ENCODE measurements around the gene TTC34. TPM values are rescaled to one million over a fixed set of nuclear protein-coding genes. Genes with fewer than 3 reads are reported as not detected.
A peak's percentile ranks its signal among the peaks of the same experiment; 100 is the strongest.

Gene TTC34
- polyA plus RNA-seq, 1 of the 3 experiments (the other 2 are of a cell fraction), result 0.16 TPM

GRCh38 chr1:2628191-2628932 is 173.1 kb downstream of the TTC34 start:
- peaks cover 13% of the 10 kb centered on the region; the same call in 1 of the 2 replicates for H3K27me3 ChIP-seq (ENCODE audit: insufficient read depth)
- H4K20me1 ChIP-seq (ENCODE audit: insufficient read depth), result no peaks in the 10 kb centered on the region
- no peaks in the 10 kb centered on the region for H3K36me3 ChIP-seq (replicated peaks in 1 of 2; ENCODE audit: control insufficient read depth in 1 of 2, insufficient read depth in 2 of 2, low read length in 1 of 2)
- DNase-seq, result peak; percentile 33
- ChIA-PET CTCF (no interaction called here), POLR2A (no interaction called here)
- TF ChIP-seq FOSL2 (IDR thresholded peaks at IDR 0.05; ENCODE audit: borderline replicate concordance, low read depth), result no peak
- TF ChIP-seq TAF1 (IDR thresholded peaks at IDR 0.05; ENCODE audit: borderline replicate concordance, low read depth, low read length), result no peak
- TF ChIP-seq FOXM1 (IDR thresholded peaks at IDR 0.05; ENCODE audit: low read depth), result no peak
- TF ChIP-seq PBX3 (IDR thresholded peaks at IDR 0.05), result no peak
- TF ChIP-seq FOXJ3 (CRISPR knock-in tag; IDR thresholded peaks at IDR 0.05), result no peak
- no peak for TF ChIP-seq EP300 (IDR thresholded peaks at IDR 0.05; ENCODE audit: borderline replicate concordance in 1 of 2, low read depth in 1 of 2, low read length in 1 of 2)
- no peak for TF ChIP-seq SIN3A (IDR thresholded peaks at IDR 0.05; ENCODE audit: borderline replicate concordance, low read depth, low read length)
- no peak for TF ChIP-seq REST (IDR thresholded peaks at IDR 0.05; ENCODE audit: low read depth, low read length)
- no peak for TF ChIP-seq IRF3 (IDR thresholded peaks at IDR 0.05; ENCODE audit: low read depth, low read length)
- TF ChIP-seq RFX5 (IDR thresholded peaks at IDR 0.05; ENCODE audit: low read length), result no peak
- WGBS (ENCODE audit: low lambda C conversion rate), result 0% methylated on average over 1 of the region's 46 CpGs
- H3K4me3 ChIP-seq (ENCODE audit: low read depth in 2 of 2, low read length in 1 of 2), result no peak overlapping the region
- no peaks in the 10 kb centered on the region for H3K4me1 ChIP-seq (ENCODE audit: control insufficient read depth in 1 of 2, insufficient read depth in 2 of 2, low read depth in 1 of 2, low read length in 1 of 2)
- H3K9me3 ChIP-seq, result no peaks in the 10 kb centered on the region
- no peak overlapping the region for H3K9ac ChIP-seq
- H3K4me2 ChIP-seq, result no peak overlapping the region
- H3K9me2 ChIP-seq, result no peaks in the 10 kb centered on the region
- no peak overlapping the region for H3K27ac ChIP-seq (ENCODE audit: low read depth in 2 of 2, low read length in 1 of 2)
- H3K79me2 ChIP-seq (ENCODE audit: insufficient read depth), result no peaks in the 10 kb centered on the region
- no peak overlapping the region for H2AFZ ChIP-seq (ENCODE audit: low read depth)
- peaks cover 5% of the 10 kb centered on the region for H3F3A ChIP-seq (replicated peaks; ENCODE audit: insufficient read depth)
